Stomach (tissue), 9 donors: ENCODE measurements around the gene SGMS2. TPM values are rescaled to one million over a fixed set of nuclear protein-coding genes. Genes with fewer than 3 reads are reported as not detected.

Source experiments
- DNase-seq, 2 donors: peaks; one replicate each; pipeline versions ENCODE4 v3.0.0 to v3.0.0-alpha.2; 2013 to 2019
- H3K27ac ChIP-seq, 5 donors: fragments of 200-600 bp in 4 of 5; sonication (generic) in 4 of 5; one replicate each; pipeline ENCODE4 v1.5.1; 2013 to 2019; ENCODE audit warnings: mild to moderate bottlenecking in 1 of 5, moderate library complexity in 1 of 5
- H3K27me3 ChIP-seq, 3 donors: fragments of 200-600 bp; sonication (generic); one replicate each; pipeline ENCODE4 v1.5.1; 2017 to 2019; ENCODE audit warnings: mixed run types in 1 of 3
- H3K36me3 ChIP-seq, 4 donors: fragments of 200-600 bp; sonication (generic); 1 replicate in 3 of 4; 2 replicates in 1 of 4; pipeline ENCODE4 v1.5.1; 2016 to 2019
- H3K4me1 ChIP-seq, 4 donors: fragments of 200-600 bp; sonication (generic); one replicate each; pipeline ENCODE4 v1.5.1; 2016 to 2019
- H3K4me3 ChIP-seq, 4 donors: fragments of 200-600 bp; sonication (generic) in 3 of 4; one replicate each; pipeline ENCODE4 v1.5.1; 2016 to 2019; ENCODE audit warnings: mild to moderate bottlenecking in 1 of 4
- H3K9me3 ChIP-seq, 4 donors: fragments of 200-600 bp; sonication (generic); one replicate each; pipeline ENCODE4 v1.5.1; 2016 to 2019
- EP300 ChIP-seq: sonication (generic); formaldehyde crosslinking; IDR thresholded peaks from one replicate; pipeline ENCODE4 v1.6.1; 2017; ENCODE audit warnings: antibody characterized with exemption
- POLR2A ChIP-seq, 4 donors: fragments of 450-650 bp; IDR thresholded peaks; one replicate each; pipeline ENCODE4 v1.6.1; 2016; ENCODE audit warnings: antibody characterized with exemption in 4 of 4, control low read depth in 2 of 4, mild to moderate bottlenecking in 1 of 4, moderate library complexity in 1 of 4
- POLR2AphosphoS5 ChIP-seq, 3 donors: sonication (generic); formaldehyde crosslinking; IDR thresholded peaks; one replicate each; pipeline ENCODE4 v1.6.1; 2016; ENCODE audit warnings: antibody characterized with exemption in 3 of 3
- WGBS, 5 donors: extraction: QIAGEN DNeasy Blood & Tissue Kit in 3 of 5; methylation state at CpG; one replicate each; pipeline versions ENCODE4 v1.1.5 to v1.1.7; 2013 to 2018; 5-methylcytosine and 5-hydroxymethylcytosine counted together
- intact Hi-C: fragments of 100-400 bp; cut with DNase I; formaldehyde crosslinking; loops from one replicate; pipeline ENCODE4 v1.15.1; 2023; ENCODE audit warnings: low total_unique reads
- polyA plus RNA-seq, 3 donors: library from polyadenylated mRNA; stranded (reverse); fragments of 200-250 nt; gene quantifications; one replicate each; pipeline ENCODE4 v1.2.3, GENCODE V29; 2013
- total RNA-seq, 5 donors: library from RNA; depleted of rRNA; stranded (reverse); fragments of >200 nt; gene quantifications; one replicate each; pipeline versions ENCODE4 v1.1.0 to v1.2.3, GENCODE V29; 2014 to 2016
- TF ChIP-seq, protein P1 (sequence below), 7 experiments: fragments of 450-650 bp in 4 of 7; fragments of 200-600 bp in 3 of 7; sonication (generic) in 3 of 7; IDR thresholded peaks; one replicate each; pipeline ENCODE4 v1.5.1; 2016 to 2019; ENCODE audit warnings: antibody characterized with exemption in 7 of 7, control low read depth in 2 of 7, mild to moderate bottlenecking in 1 of 7
- donor health status: healthy with polysubstance abuse.
- donor health status: Bipolar disorder and iron deficiency.
- donor health status: healthy.

The SGMS2 gene
- total and polyA plus RNA-seq, 8 donors: 2.4 to 85.8 (median 20.4) TPM

DNA sequence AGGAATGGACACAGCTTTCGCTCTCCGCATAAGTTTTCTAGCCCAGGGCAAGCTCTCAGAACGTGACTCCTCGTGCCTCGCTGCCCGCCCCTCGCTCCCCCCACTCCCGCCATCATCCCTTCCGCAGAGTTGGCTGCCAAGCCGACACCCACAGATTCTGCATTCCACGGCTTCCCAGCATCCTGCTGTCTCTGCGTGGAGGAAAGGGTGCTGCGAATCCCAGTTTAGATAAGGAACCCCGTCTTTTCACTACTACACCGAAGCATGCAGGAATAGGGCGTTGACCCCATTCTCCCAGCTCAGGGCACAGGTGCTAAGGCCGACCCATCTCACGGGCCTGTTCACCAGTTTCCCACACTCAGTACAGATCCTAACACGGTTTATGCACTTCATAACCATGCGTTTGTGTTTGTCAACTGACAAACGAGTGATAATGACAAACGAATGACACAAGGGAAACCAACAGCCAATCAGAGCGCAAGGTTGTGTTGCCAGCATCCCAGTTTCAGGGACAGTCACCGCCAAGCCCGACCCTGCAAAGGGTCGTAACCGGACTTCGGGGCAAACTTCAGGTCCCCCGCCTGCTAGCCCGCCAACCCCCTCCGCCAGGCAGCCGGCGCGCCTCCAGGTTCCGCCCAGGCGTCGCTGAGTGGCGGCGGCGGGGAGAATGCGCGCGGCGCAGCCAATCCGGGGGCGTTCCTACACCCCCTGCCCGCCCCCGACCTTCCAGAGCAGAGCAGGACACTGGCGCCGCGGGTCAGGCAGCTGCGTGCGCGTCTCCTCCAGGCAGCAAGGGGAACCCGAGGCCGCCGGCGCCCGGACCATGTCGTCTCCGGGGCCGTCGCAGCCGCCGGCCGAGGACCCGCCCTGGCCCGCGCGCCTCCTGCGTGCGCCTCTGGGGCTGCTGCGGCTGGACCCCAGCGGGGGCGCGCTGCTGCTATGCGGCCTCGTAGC is 106.4 kb downstream of the SGMS2 start, which contains the start of gene CYP2U1:
Gene CYP2U1 (plus strand): TSS at position 729 of the 954 bp plus-strand sequence. CDS start 95 bp downstream, at position 824.
- intact Hi-C loops: no loop called here
- Histone ChIP-seq H3K9me3 (no peaks in the 10 kb centered on the region), H3K27me3 (no peaks in the 10 kb centered on the region), H3K4me3 (peak within 1 kb of the TSS; percentile 73 to 84 (median 79)), H3K27ac (peak within 1 kb of the TSS; percentile 65 to 86 (median 77)), H3K4me1 (peaks cover 6 to 25% (median 21%) of the 10 kb centered on the region in 4 donors), H3K36me3 (peaks cover 0 to 1% (median 0%) of the 10 kb centered on the region in 4 donors)
- 2 to 4% (median 2%) methylated on average over 23 to 78 of the region's 78 CpGs for WGBS, 5 donors
- peak; percentile 85 to 93 for DNase-seq
- no peak for TF ChIP-seq POLR2A (IDR thresholded peaks at IDR 0.05)
- TF ChIP-seq EP300: no peak
- peak; percentile 25 to 61 (median 60) for TF ChIP-seq POLR2AphosphoS5 (IDR thresholded peaks at IDR 0.05)
- TF ChIP-seq, protein P1, sequence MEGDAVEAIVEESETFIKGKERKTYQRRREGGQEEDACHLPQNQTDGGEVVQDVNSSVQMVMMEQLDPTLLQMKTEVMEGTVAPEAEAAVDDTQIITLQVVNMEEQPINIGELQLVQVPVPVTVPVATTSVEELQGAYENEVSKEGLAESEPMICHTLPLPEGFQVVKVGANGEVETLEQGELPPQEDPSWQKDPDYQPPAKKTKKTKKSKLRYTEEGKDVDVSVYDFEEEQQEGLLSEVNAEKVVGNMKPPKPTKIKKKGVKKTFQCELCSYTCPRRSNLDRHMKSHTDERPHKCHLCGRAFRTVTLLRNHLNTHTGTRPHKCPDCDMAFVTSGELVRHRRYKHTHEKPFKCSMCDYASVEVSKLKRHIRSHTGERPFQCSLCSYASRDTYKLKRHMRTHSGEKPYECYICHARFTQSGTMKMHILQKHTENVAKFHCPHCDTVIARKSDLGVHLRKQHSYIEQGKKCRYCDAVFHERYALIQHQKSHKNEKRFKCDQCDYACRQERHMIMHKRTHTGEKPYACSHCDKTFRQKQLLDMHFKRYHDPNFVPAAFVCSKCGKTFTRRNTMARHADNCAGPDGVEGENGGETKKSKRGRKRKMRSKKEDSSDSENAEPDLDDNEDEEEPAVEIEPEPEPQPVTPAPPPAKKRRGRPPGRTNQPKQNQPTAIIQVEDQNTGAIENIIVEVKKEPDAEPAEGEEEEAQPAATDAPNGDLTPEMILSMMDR (IDR thresholded peaks at IDR 0.05): peak in 2 of 7 experiments; percentile 27 to 30

DNA sequence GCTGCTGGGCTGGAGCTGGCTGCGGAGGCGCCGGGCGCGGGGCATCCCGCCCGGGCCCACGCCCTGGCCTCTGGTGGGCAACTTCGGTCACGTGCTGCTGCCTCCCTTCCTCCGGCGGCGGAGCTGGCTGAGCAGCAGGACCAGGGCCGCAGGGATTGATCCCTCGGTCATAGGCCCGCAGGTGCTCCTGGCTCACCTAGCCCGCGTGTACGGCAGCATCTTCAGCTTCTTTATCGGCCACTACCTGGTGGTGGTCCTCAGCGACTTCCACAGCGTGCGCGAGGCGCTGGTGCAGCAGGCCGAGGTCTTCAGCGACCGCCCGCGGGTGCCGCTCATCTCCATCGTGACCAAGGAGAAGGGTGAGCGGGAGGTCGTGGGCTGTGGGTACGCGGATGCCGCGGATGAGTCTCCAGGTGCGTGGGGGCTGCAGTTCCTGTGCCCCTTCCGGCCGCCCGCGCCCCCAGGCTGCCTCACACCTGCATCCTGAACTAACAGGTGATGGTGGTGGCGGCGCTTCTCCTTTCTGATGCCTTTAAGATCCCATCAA is 107.1 kb downstream of the SGMS2 start:
- Histone ChIP-seq H3K36me3 (peaks cover 0 to 6% (median 0%) of the 10 kb centered on the region in 4 donors), H3K4me1 (peaks cover 6 to 25% (median 21%) of the 10 kb centered on the region in 4 donors), H3K27me3 (no peaks in the 10 kb centered on the region), H3K4me3 (peak overlapping the region; percentile 73 to 84 (median 79)), H3K27ac (peak overlapping the region; percentile 65 to 86 (median 77)), H3K9me3 (no peaks in the 10 kb centered on the region)
- TF ChIP-seq EP300: no peak
- no peak for TF ChIP-seq POLR2A (IDR thresholded peaks at IDR 0.05)
- TF ChIP-seq POLR2AphosphoS5 (IDR thresholded peaks at IDR 0.05): no peak
- TF ChIP-seq, protein P1 (IDR thresholded peaks at IDR 0.05): no peak
- WGBS, 5 donors: 2 to 5% (median 3%) methylated on average over 30 to 45 of the region's 45 CpGs
- intact Hi-C loops: no loop called here
- no peak for DNase-seq

DNA sequence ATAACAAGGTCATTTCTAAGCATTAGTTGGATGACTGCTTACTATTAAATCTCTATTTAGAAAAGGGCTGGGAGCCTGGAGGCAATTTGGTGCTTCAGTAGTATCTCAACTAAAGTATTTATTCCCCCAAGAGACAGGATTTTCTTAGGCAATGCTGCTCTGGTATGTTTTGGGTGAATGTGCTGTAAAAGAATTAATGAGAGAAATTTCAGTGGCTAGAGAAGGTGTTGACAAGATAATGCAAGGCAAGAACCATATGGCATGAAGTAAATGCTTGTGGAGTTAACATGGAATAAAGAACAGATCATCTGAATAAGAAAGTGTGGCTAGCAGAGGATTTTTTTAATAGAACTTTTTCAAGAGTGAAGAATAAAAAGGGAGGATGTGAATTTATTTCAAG is 110.5 kb downstream of the SGMS2 start:
- H3K27me3 ChIP-seq: no peaks in the 10 kb centered on the region
- peaks cover 6 to 23% (median 21%) of the 10 kb centered on the region in 4 donors for H3K4me1 ChIP-seq
- no peak for DNase-seq
- peaks cover 0 to 8% (median 0%) of the 10 kb centered on the region in 4 donors for H3K36me3 ChIP-seq
- H3K4me3 ChIP-seq: no peak overlapping the region
- intact Hi-C loops: no loop called here
- no peaks in the 10 kb centered on the region for H3K9me3 ChIP-seq
- no peak overlapping the region for H3K27ac ChIP-seq
- TF ChIP-seq POLR2A (IDR thresholded peaks at IDR 0.05) (no peak), EP300 (no peak), POLR2AphosphoS5 (IDR thresholded peaks at IDR 0.05) (no peak)
- TF ChIP-seq, protein P1 (IDR thresholded peaks at IDR 0.05): no peak

DNA sequence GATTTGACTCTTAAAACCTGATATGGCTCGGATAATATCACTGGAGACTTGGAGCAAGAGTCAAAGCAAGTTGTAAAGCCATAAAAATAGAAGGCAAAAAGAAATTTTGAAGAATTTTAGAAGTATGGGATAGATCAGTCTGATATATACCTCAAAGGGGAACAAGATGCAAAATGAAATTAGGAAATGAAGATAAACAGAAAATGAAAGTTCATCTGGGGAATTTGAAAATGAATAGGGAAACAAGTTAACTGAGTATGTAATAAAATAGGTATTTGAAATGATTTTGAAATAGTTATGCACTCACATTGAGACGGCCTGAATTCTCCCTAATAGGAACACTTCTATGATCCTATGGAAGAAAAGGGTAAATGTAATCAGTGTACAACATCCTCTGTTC is 112.3 kb downstream of the SGMS2 start:
- no peak for DNase-seq
- intact Hi-C loops: no loop called here
- H3K27me3 ChIP-seq: no peaks in the 10 kb centered on the region
- H3K4me3 ChIP-seq: no peak overlapping the region
- H3K9me3 ChIP-seq: no peaks in the 10 kb centered on the region
- TF ChIP-seq, protein P1 (IDR thresholded peaks at IDR 0.05): no peak
- TF ChIP-seq EP300 (no peak), POLR2AphosphoS5 (IDR thresholded peaks at IDR 0.05) (no peak)
- H3K36me3 ChIP-seq: peaks cover 0 to 10% (median 0%) of the 10 kb centered on the region in 4 donors
- WGBS, 5 donors: 85 to 90% (median 88%) methylated on average over 2 of the region's 2 CpGs
- H3K27ac ChIP-seq: no peak overlapping the region
- peaks cover 6 to 17% (median 11%) of the 10 kb centered on the region in 4 donors for H3K4me1 ChIP-seq
